AG04450 (cell line): ENCODE measurements around the gene RAB28. TPM values are rescaled to one million over a fixed set of nuclear protein-coding genes. Genes with fewer than 3 reads are reported as not detected.

Experiments used
- CTCF ChIA-PET: fragments of 300-600, 350-600 bp; formaldehyde crosslinking; extraction: SDS; loops from one replicate; lab custom pipeline; 2022; ENCODE audit warnings: antibody characterized with exemption, inconsistent platforms; lab: Charles Lee
- POLR2A ChIA-PET: fragments of 350-600 bp; formaldehyde crosslinking; extraction: SDS; loops from one replicate; lab custom pipeline; 2021; ENCODE audit warnings: antibody characterized with exemption, inconsistent platforms; lab: Yijun Ruan, JAX
- DNase-seq: peaks from one replicate; pipeline ENCODE4 v3.0.0-alpha.2; 2011; ENCODE audit warnings: low read depth, low spot score
- H3K27ac ChIP-seq: one replicate; pipeline ENCODE4 v1.5.1; 2012; ENCODE audit warnings: low read depth, low read length, control low read depth
- H3K27me3 ChIP-seq: one replicate; pipeline ENCODE4 v1.6.0; 2012; ENCODE audit warnings: low read length; ENCODE audit not compliant: control insufficient read depth, insufficient read depth
- H3K4me3 ChIP-seq: 2 replicates; pipeline ENCODE4 v1.5.1; 2011; ENCODE audit warnings: mild to moderate bottlenecking, low read depth, low read length, control low read depth
- H3K9me3 ChIP-seq: 2 replicates; pipeline ENCODE4 v1.5.1; 2012; ENCODE audit warnings: low read length; ENCODE audit not compliant: control insufficient read depth, insufficient read depth
- CTCF ChIP-seq: IDR thresholded peaks from 2 replicates; pipeline ENCODE4 v1.5.1; 2011; ENCODE audit warnings: low read depth, low read length, control low read depth, inconsistent platforms
- polyA plus RNA-seq: library from polyadenylated mRNA; depleted of rRNA; stranded (reverse); fragments of >200 nt; gene quantifications from 2 replicates; pipeline ENCODE4 v1.2.3, GENCODE V29; 2011

The RAB28 gene
- polyA plus RNA-seq, 1 experiment, result 19.8 TPM

DNA sequence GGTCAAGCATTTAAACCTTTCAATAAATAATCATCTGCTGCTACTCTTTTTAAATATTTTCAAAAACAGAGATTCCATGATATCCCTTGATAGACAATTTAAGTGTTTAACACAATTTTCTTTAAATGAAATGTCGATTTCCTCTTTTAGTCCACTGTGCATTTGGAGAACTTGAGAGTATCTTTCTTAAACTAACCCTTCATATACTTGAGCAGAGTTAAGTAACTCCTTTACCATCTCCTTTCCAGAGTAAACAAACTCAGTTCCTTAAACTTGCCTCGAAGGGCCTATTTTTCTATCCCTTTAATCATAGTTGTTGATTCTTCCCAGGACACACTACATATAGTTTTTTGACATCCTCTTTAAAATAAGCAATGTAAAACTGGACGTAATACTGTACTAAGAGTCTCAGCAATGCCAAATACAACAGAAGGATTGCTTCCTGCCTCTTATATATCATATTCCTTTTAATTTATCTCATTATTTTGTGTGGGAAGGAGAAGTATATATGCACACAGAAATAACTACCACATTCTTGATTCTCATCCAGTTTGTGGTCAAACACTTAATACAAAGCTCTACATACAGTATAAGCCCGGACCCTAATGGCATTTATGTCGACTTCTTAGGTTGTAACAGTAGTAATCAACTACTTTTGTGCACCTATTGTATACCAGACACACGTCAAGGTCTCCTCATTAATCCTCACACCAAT, 22.8 kb downstream of the RAB28 start:
- no peak for TF ChIP-seq CTCF

DNA sequence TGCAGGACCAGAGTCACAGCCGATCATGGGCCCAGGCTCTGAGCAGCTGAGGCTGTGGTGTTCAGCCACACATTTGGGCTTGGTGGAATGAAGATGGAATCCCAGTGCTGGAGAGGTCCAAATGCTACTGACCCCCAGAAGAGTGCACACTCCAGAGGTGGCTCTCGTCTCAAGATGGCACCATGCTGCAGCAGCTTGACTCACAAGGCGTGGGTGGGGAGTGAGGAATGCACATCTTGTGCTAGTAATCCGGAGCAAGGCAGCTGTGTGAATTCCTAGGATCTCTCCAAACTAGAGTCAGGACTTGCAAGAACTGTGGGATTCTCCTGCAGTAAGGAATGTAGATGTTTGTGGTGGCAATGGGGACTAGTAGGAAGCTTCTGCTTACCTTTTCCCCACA, 28.7 kb downstream of the RAB28 start:
- Histone ChIP-seq H3K4me3 (no peak overlapping the region), H3K27ac (no peak overlapping the region), H3K9me3 (no peaks in the 10 kb centered on the region), H3K27me3 (no peaks in the 10 kb centered on the region)
- DNase-seq, result peak; percentile 18
- CTCF ChIA-PET, result no interaction called here
- no peak for TF ChIP-seq CTCF
- POLR2A ChIA-PET, result no interaction called here

More for the DNA sequence above, 22.8 kb downstream of the RAB28 start:
- CTCF ChIA-PET, result no interaction called here
- Histone ChIP-seq H3K9me3 (no peaks in the 10 kb centered on the region), H3K4me3 (no peak overlapping the region), H3K27ac (no peak overlapping the region), H3K27me3 (no peaks in the 10 kb centered on the region)
- DNase-seq, result no peak
- POLR2A ChIA-PET, result no interaction called here

DNA sequence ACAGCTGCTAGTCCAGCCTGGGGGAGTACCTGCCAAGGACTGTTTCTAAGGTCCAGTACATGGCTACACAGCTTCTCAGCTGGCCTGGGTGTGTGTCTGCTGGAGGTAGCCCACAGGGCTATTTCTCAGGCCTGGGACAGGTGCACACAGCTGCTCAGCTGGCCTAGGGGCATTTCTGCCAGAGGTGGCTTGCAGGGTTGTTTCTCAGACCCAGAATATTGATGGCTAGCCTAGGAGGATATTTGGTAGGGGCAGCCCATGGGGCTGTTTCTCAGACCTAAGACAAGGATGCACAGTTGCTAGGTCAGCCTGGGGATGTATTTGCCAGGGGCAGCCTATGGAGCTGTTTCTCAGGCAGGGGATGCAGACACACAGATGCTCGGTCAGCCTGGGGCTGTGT, 29.4 kb downstream of the RAB28 start:
- TF ChIP-seq CTCF, result no peak
- Histone ChIP-seq H3K4me3 (no peak overlapping the region), H3K27me3 (no peaks in the 10 kb centered on the region), H3K9me3 (no peaks in the 10 kb centered on the region), H3K27ac (no peak overlapping the region)
- DNase-seq, result no peak
- POLR2A ChIA-PET, result no interaction called here
- CTCF ChIA-PET, result no interaction called here

DNA sequence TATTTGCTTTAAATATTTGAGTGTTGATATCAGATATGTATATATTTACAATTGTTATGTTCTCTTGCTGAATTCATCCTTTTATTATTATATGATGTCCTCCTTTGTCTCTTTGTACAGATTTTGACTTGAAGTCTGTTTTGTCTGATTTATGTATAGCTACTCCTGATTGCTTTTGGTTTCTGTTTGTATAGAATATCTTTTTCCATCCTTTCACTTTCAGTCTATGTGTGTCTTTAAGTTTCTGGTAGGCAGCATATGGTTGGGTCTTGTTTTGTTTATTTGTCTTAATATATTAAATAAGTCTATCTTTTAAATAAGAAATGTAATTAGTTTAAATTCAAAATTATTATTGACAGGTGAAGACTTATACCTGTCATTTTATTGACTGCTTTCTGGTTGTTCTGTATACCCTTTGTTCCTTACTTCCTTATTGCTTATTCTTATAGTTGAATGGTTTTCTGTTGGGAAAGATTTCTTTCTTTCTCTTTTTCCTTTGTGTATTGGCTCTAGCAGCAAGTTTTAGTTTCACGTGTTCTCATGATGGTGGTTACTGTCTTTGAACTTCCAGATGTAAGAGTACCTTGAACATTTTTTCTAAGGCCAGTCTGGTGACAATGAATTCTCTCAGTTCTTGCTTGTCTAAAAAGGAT, 31.1 kb downstream of the RAB28 start:
- POLR2A ChIA-PET, result no interaction called here
- CTCF ChIA-PET, result no interaction called here

More for the DNA sequence above, 31.1 kb downstream of the RAB28 start:
- no peaks in the 10 kb centered on the region for H3K9me3 ChIP-seq
- H3K4me3 ChIP-seq, result no peak overlapping the region
- TF ChIP-seq CTCF, result no peak
- no peaks in the 10 kb centered on the region for H3K27me3 ChIP-seq
- DNase-seq, result no peak
- H3K27ac ChIP-seq, result no peak overlapping the region
